Adrenal gland (tissue), 5 donors: ENCODE measurements around the gene FOXK2.

Experiments used
- POLR2A ChIP-seq, 2 donors: fragments of 450-650 bp; IDR thresholded peaks; one replicate each; pipeline ENCODE4 v1.6.1; 2017; ENCODE audit warnings: antibody characterized with exemption in 2 of 2, mild to moderate bottlenecking in 2 of 2, moderate library complexity in 1 of 2
- TF ChIP-seq, protein P1 (sequence below), 6 experiments: fragments of 450-650 bp in 4 of 6; fragments of 200-600 bp in 2 of 6; sonication (generic) in 1 of 6; IDR thresholded peaks; 1 replicate in 5 of 6; 2 replicates in 1 of 6; pipeline versions ENCODE4 v1.5.1 to v1.8.0; 2016 to 2021; ENCODE audit warnings: antibody characterized with exemption in 6 of 6, mild to moderate bottlenecking in 2 of 6, moderate library complexity in 1 of 6
- donor health status: DM: no; HTN: no; CAD: no.

DNA sequence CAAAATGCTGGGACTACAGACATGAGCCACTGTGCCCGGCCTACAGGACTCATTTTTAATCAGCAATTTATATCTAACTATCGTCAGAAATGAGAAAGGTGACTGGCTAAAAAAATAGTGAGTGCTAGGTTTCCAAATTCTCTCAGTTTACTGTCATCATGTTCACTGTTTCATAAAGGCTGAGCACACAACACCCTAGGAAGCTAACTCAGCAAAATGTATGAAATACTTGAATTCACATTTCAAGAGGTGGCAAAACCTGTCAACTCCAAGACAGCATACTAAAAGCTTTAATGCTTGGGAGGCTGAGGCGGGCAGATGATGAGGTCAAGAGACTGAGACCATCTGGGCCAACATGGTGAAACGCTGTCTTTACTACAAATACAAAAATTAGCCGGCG lies 112.0 kb downstream of the FOXK2 start:
- no peak for TF ChIP-seq POLR2A (IDR thresholded peaks at IDR 0.05)
- TF ChIP-seq, protein P1, sequence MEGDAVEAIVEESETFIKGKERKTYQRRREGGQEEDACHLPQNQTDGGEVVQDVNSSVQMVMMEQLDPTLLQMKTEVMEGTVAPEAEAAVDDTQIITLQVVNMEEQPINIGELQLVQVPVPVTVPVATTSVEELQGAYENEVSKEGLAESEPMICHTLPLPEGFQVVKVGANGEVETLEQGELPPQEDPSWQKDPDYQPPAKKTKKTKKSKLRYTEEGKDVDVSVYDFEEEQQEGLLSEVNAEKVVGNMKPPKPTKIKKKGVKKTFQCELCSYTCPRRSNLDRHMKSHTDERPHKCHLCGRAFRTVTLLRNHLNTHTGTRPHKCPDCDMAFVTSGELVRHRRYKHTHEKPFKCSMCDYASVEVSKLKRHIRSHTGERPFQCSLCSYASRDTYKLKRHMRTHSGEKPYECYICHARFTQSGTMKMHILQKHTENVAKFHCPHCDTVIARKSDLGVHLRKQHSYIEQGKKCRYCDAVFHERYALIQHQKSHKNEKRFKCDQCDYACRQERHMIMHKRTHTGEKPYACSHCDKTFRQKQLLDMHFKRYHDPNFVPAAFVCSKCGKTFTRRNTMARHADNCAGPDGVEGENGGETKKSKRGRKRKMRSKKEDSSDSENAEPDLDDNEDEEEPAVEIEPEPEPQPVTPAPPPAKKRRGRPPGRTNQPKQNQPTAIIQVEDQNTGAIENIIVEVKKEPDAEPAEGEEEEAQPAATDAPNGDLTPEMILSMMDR (IDR thresholded peaks at IDR 0.05): no peak
